GM21381 (cell line): ENCODE data around the gene GAA.
A peak's percentile ranks its signal among the peaks of the same experiment; 100 is the strongest.

Experiments
- ATAC-seq: cut with Tn5 transposase; IDR thresholded peaks from one replicate; pipeline ENCODE4 v1.9.1; 2021; ENCODE audit warnings: mild to moderate bottlenecking, moderate library complexity; ENCODE audit not compliant: unreplicated experiment

The GAA gene

GRCh38 chr17:80101011-80101945 lies at the start of gene GAA:
Gene GAA (plus strand): TSS chr17:80101581. CDS start chr17:80104587, 3,006 bp downstream.
- peak; percentile 71 for ATAC-seq

- no peak for ATAC-seq
Measured at GRCh38 chr17:80051681-80052080, 49.7 kb upstream of the GAA start.

GRCh38 chr17:80053102-80053501 lies 48.3 kb upstream of the GAA start:
- ATAC-seq = no peak

- no peak for ATAC-seq
Measured at GRCh38 chr17:80055597-80055996, 45.8 kb upstream of the GAA start.

- ATAC-seq = no peak
Measured at GRCh38 chr17:80058311-80058955, 42.9 kb upstream of the GAA start.

GRCh38 chr17:80060644-80061043 lies 40.7 kb upstream of the GAA start:
- ATAC-seq = no peak

- no peak for ATAC-seq
Measured at GRCh38 chr17:80061421-80061820, 40.0 kb upstream of the GAA start.

- ATAC-seq = no peak
Measured at GRCh38 chr17:80063830-80064585, 37.4 kb upstream of the GAA start.

- ATAC-seq = no peak
Measured at GRCh38 chr17:80064696-80065095, 36.7 kb upstream of the GAA start.

GRCh38 chr17:80065478-80066170 lies 35.8 kb upstream of the GAA start:
- ATAC-seq = no peak

- ATAC-seq = no peak
Measured at GRCh38 chr17:80067393-80067986, 33.9 kb upstream of the GAA start.

GRCh38 chr17:80068301-80069222 lies 32.8 kb upstream of the GAA start:
- no peak for ATAC-seq

- no peak for ATAC-seq
Measured at GRCh38 chr17:80070375-80071115, 30.8 kb upstream of the GAA start.

GRCh38 chr17:80071116-80071841 lies 30.1 kb upstream of the GAA start:
- no peak for ATAC-seq

- ATAC-seq = no peak
Measured at GRCh38 chr17:80072410-80072809, 29.0 kb upstream of the GAA start.

GRCh38 chr17:80080081-80080480 lies 21.3 kb upstream of the GAA start:
- ATAC-seq = no peak

GRCh38 chr17:80081596-80081995 lies 19.8 kb upstream of the GAA start:
- no peak for ATAC-seq
